K562 (cell line): ENCODE data around the gene WT1. TPM values are rescaled to one million over a fixed set of nuclear protein-coding genes. Genes with fewer than 3 reads are reported as not detected.

Experiments
- ATF4 ChIP-seq: fragments of 450-650 bp; formaldehyde crosslinking; IDR thresholded peaks from 2 replicates; pipeline ENCODE4 v1.4.0; 2022; ENCODE audit warnings: mild to moderate bottlenecking, moderate library complexity
- CHD1 ChIP-seq: fragments of 200-600 bp; sonication (generic); IDR thresholded peaks from one replicate; pipeline ENCODE4 v1.6.1; 2012; ENCODE audit warnings: mild to moderate bottlenecking, moderate library complexity, low read length, inconsistent platforms
- DMBX1 ChIP-seq: fragments of 250-450 bp; sonication (Bioruptor Pico); IDR thresholded peaks from 2 replicates; pipeline ENCODE4 v1.8.0; 2022; ENCODE audit warnings: inconsistent platforms, mild to moderate bottlenecking, moderate library complexity, borderline replicate concordance
- ZBTB40 ChIP-seq, 2 experiments: fragments of 450-650 bp in 1 of 2; sonication (generic) in 1 of 2; formaldehyde crosslinking in 1 of 2; IDR thresholded peaks; 2 replicates each; pipeline versions ENCODE4 v1.7.1 to v1.9.0; 2016 to 2022; ENCODE audit warnings: inconsistent platforms in 1 of 2, mild to moderate bottlenecking in 1 of 2, missing genetic modification reagents in 1 of 2
- ZNF561 ChIP-seq: fragments of 450-650 bp; formaldehyde crosslinking; conservative IDR thresholded peaks from 2 replicates; pipeline ENCODE4 v1.4.0; 2020; ENCODE audit warnings: mild to moderate bottlenecking, moderate library complexity
- polyA plus RNA-seq, 8 experiments: library from polyadenylated mRNA; depleted of rRNA in 4 of 8; stranded (reverse) in 5 of 8; unstranded in 3 of 8; fragments of >200 nt; fragmentation: Nextera tagmentation in 2 of 8; fragmentation: Illumina TruSeq in 1 of 8; extraction: Ambion mirVana in 2 of 8; extraction: Trizol in 1 of 8; gene quantifications; 2 replicates each; pipeline versions ENCODE4 v1.2.1 to v1.2.3, GENCODE V29; 2011 to 2014; ENCODE audit warnings: inconsistent platforms in 1 of 8, missing spikeins in 1 of 8
- total RNA-seq, 7 experiments: library from RNA; depleted of rRNA in 6 of 7; stranded (reverse); fragments of >200 nt in 6 of 7; fragmentation: Illumina TruSeq in 2 of 7; extraction: Trizol in 2 of 7; gene quantifications; 2 replicates each; pipeline versions ENCODE4 v1.2.1 to v1.2.3, GENCODE V29; 2011 to 2021; ENCODE audit warnings: low replicate concordance in 1 of 7

WT1 gene
- total and polyA plus RNA-seq, 9 of the 15 experiments (the other 6 are each of a cell fraction or from before 2014, with no cell fraction given) = 7.1 to 33.8 (median 19.4) TPM

- TF ChIP-seq ZBTB40 (IDR thresholded peaks at IDR 0.05) = no peak
- TF ChIP-seq ZBTB40 (CRISPR knock-in tag; IDR thresholded peaks at IDR 0.05) = no peak
- no peak for TF ChIP-seq CHD1
- no peak for TF ChIP-seq DMBX1
- no peak for TF ChIP-seq ZNF561 (CRISPR knock-in tag)
- no peak for TF ChIP-seq ATF4 (CRISPR knock-in tag)
These were observed 61.1 kb downstream of the WT1 start (continued) for GRCh38 chr11:32374261-32374711.
